Transverse colon (tissue), 3 donors: ENCODE data around the gene COL4A1.

Source experiments
- CTCF ChIP-seq, 5 experiments: fragments of 200-600 bp in 3 of 5; fragments of 450-650 bp in 2 of 5; sonication (generic) in 3 of 5; IDR thresholded peaks; 1 replicate in 2 of 5; 2 replicates in 3 of 5; pipeline ENCODE4 v1.5.1; 2016 to 2017; ENCODE audit warnings: antibody characterized with exemption in 5 of 5, inconsistent platforms in 3 of 5, mild to moderate bottlenecking in 2 of 5, moderate library complexity in 1 of 5
- EP300 ChIP-seq: sonication (generic); formaldehyde crosslinking; IDR thresholded peaks from one replicate; pipeline ENCODE4 v1.6.1; 2017; ENCODE audit warnings: antibody characterized with exemption, low read depth
- POLR2A ChIP-seq: fragments of 450-650 bp; IDR thresholded peaks from one replicate; pipeline ENCODE4 v1.6.1; 2016; ENCODE audit warnings: antibody characterized with exemption, mild to moderate bottlenecking, moderate library complexity

GRCh38 chr13:110131424-110131823 is 175.5 kb downstream of the COL4A1 start:
- no peak for TF ChIP-seq CTCF (IDR thresholded peaks at IDR 0.05)
- no peak for TF ChIP-seq POLR2A
- TF ChIP-seq EP300 = no peak
